BJ (cell line): ENCODE results near the gene PRKG1. TPM values are rescaled to one million over a fixed set of nuclear protein-coding genes. Genes with fewer than 3 reads are reported as not detected.

Experiments used
- CTCF ChIA-PET: fragments of 350-600 bp; formaldehyde crosslinking; extraction: SDS; loops from one replicate; lab custom pipeline; 2021; ENCODE audit warnings: antibody characterized with exemption, inconsistent platforms; lab: Yijun Ruan, JAX
- POLR2A ChIA-PET: fragments of 300-600 bp; sonication (Branson Sonifier 250); formaldehyde crosslinking; extraction: SDS; loops from one replicate; lab custom pipeline; 2021; ENCODE audit warnings: antibody characterized with exemption; lab: Charles Lee
- DNase-seq: peaks from one replicate; pipeline ENCODE4 v3.0.0-alpha.2; 2011; ENCODE audit warnings: low read depth
- H3K27me3 ChIP-seq: 2 replicates; pipeline ENCODE4 v1.6.0; 2011; ENCODE audit warnings: low read length; ENCODE audit not compliant: control insufficient read depth, insufficient read depth
- H3K36me3 ChIP-seq: 2 replicates; pipeline ENCODE4 v1.5.1; 2011; ENCODE audit warnings: low read length; ENCODE audit not compliant: control insufficient read depth, insufficient read depth
- H3K4me3 ChIP-seq: 2 replicates; pipeline ENCODE4 v1.5.1; 2011; ENCODE audit warnings: low read depth, mild to moderate bottlenecking, control low read depth, low read length
- polyA plus RNA-seq: library from polyadenylated mRNA; depleted of rRNA; stranded (reverse); fragments of >200 nt; gene quantifications from 2 replicates; pipeline ENCODE4 v1.2.3, GENCODE V29; 2011
- TF ChIP-seq, protein P1 (sequence below): IDR thresholded peaks from 2 replicates; pipeline ENCODE4 v1.5.1; 2011; ENCODE audit warnings: low read depth, mild to moderate bottlenecking, control low read depth, inconsistent platforms, low read length, moderate library complexity; ENCODE audit not compliant: insufficient read depth

Gene PRKG1
- polyA plus RNA-seq, 1 experiment, result 9.7 TPM

- H3K27me3 ChIP-seq, result no peaks in the 10 kb centered on the region
- TF ChIP-seq, protein P1, sequence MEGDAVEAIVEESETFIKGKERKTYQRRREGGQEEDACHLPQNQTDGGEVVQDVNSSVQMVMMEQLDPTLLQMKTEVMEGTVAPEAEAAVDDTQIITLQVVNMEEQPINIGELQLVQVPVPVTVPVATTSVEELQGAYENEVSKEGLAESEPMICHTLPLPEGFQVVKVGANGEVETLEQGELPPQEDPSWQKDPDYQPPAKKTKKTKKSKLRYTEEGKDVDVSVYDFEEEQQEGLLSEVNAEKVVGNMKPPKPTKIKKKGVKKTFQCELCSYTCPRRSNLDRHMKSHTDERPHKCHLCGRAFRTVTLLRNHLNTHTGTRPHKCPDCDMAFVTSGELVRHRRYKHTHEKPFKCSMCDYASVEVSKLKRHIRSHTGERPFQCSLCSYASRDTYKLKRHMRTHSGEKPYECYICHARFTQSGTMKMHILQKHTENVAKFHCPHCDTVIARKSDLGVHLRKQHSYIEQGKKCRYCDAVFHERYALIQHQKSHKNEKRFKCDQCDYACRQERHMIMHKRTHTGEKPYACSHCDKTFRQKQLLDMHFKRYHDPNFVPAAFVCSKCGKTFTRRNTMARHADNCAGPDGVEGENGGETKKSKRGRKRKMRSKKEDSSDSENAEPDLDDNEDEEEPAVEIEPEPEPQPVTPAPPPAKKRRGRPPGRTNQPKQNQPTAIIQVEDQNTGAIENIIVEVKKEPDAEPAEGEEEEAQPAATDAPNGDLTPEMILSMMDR, result no peak
- CTCF ChIA-PET, result no interaction called here
- no peak for DNase-seq
- POLR2A ChIA-PET, result no interaction called here
- H3K4me3 ChIP-seq, result no peak overlapping the region
- H3K36me3 ChIP-seq, result no peaks in the 10 kb centered on the region
These were observed 238.5 kb downstream of the PRKG1 start for GRCh38 chr10:51312817-51313216.

DNA sequence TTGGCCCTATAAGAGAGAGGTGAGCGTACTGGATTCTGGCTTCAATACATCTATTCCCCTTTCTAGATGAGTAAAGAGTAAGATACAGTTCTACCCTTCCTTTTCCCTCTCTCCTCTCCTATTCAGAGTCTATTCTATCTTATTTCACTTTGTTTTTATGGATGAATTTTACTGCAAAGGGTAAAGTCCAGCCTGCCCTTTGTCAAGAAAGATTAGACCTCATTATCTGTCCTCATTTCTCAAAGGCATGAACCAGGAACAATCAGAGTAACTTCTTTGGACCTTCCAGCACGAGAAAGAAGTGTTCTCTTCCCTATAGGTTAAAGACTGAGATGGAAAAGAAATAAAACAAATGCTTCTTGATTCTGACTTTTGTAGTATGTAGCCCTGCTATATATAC, 239.0 kb downstream of the PRKG1 start:
- Histone ChIP-seq H3K27me3 (no peaks in the 10 kb centered on the region), H3K4me3 (no peak overlapping the region), H3K36me3 (no peaks in the 10 kb centered on the region)
- TF ChIP-seq, protein P1, result no peak
- POLR2A ChIA-PET, result no interaction called here
- no peak for DNase-seq
- CTCF ChIA-PET, result no interaction called here

GRCh38 chr10:51313773-51314478, 239.6 kb downstream of the PRKG1 start:
- Histone ChIP-seq H3K4me3 (no peak overlapping the region), H3K27me3 (no peaks in the 10 kb centered on the region), H3K36me3 (no peaks in the 10 kb centered on the region)
- ChIA-PET POLR2A (no interaction called here), CTCF (no interaction called here)
- no peak for DNase-seq
- TF ChIP-seq, protein P1, result no peak

GRCh38 chr10:51314481-51314880, 240.2 kb downstream of the PRKG1 start:
- Histone ChIP-seq H3K4me3 (no peak overlapping the region), H3K36me3 (no peaks in the 10 kb centered on the region), H3K27me3 (no peaks in the 10 kb centered on the region)
- POLR2A ChIA-PET, result no interaction called here
- no peak for DNase-seq
- TF ChIP-seq, protein P1, result no peak
- CTCF ChIA-PET, result no interaction called here

- no peaks in the 10 kb centered on the region for H3K27me3 ChIP-seq
- CTCF ChIA-PET, result no interaction called here
- TF ChIP-seq, protein P1, result no peak
These were observed 244.3 kb downstream of the PRKG1 start for GRCh38 chr10:51318399-51319172.

More at GRCh38 chr10:51318399-51319172, 244.3 kb downstream of the PRKG1 start:
- H3K36me3 ChIP-seq, result no peaks in the 10 kb centered on the region
- DNase-seq, result no peak
- POLR2A ChIA-PET, result no interaction called here
- H3K4me3 ChIP-seq, result no peak overlapping the region
